HEK293T (cell line): ENCODE results near the gene DQX1.

Experiments
- CTCF ChIA-PET: fragments of 350-600 bp; formaldehyde crosslinking; extraction: SDS; loops from one replicate; lab custom pipeline; 2021; ENCODE audit warnings: antibody characterized with exemption, inconsistent platforms; lab: Yijun Ruan, JAX
- POLR2A ChIA-PET: fragments of 350-600 bp; formaldehyde crosslinking; extraction: SDS; loops from one replicate; lab custom pipeline; 2020; ENCODE audit warnings: antibody characterized with exemption, inconsistent platforms; lab: Yijun Ruan, JAX
- DNase-seq: peaks from one replicate; pipeline ENCODE4 v3.0.0; 2012; ENCODE audit warnings: mixed read lengths; ENCODE audit errors: extremely low spot score
- ARNT ChIP-seq: fragments of 450-650 bp; IDR thresholded peaks from 2 replicates; pipeline ENCODE4 v1.6.1; 2017; ENCODE audit warnings: mild to moderate bottlenecking
- BHLHE40 ChIP-seq: fragments of 450-650 bp; IDR thresholded peaks from 2 replicates; pipeline ENCODE4 v1.6.1; 2016; ENCODE audit warnings: mild to moderate bottlenecking, moderate library complexity, borderline replicate concordance
- CTBP1 ChIP-seq: fragments of 450-650 bp; IDR thresholded peaks from 2 replicates; pipeline ENCODE4 v1.6.1; 2016; ENCODE audit warnings: borderline replicate concordance
- ELF4 ChIP-seq: fragments of 450-650 bp; IDR thresholded peaks from 2 replicates; pipeline ENCODE4 v1.6.1; 2017; ENCODE audit warnings: antibody characterized with exemption
- FOXA1 ChIP-seq: fragments of 450-650 bp; IDR thresholded peaks from 2 replicates; pipeline ENCODE4 v1.6.1; 2016; ENCODE audit warnings: mild to moderate bottlenecking
- FOXK2 ChIP-seq: fragments of 450-650 bp; IDR thresholded peaks from 2 replicates; pipeline ENCODE4 v1.6.1; 2016; ENCODE audit warnings: mild to moderate bottlenecking
- FOXM1 ChIP-seq: fragments of 450-650 bp; IDR thresholded peaks from 2 replicates; pipeline ENCODE4 v1.6.1; 2017; ENCODE audit warnings: mild to moderate bottlenecking, borderline replicate concordance
- HDGF ChIP-seq: fragments of 450-650 bp; IDR thresholded peaks from 2 replicates; pipeline ENCODE4 v1.6.1; 2017; ENCODE audit warnings: antibody characterized with exemption, borderline replicate concordance
- L3MBTL2 ChIP-seq: fragments of 450-650 bp; conservative IDR thresholded peaks from 2 replicates; pipeline ENCODE4 v1.6.1; 2016; ENCODE audit warnings: mild to moderate bottlenecking
- LEF1 ChIP-seq: fragments of 450-650 bp; IDR thresholded peaks from 2 replicates; pipeline ENCODE4 v1.6.1; 2017; ENCODE audit warnings: mild to moderate bottlenecking, borderline replicate concordance
- NFRKB ChIP-seq: fragments of 450-650 bp; IDR thresholded peaks from 2 replicates; pipeline ENCODE4 v1.6.1; 2016; ENCODE audit warnings: mild to moderate bottlenecking, moderate library complexity
- PKNOX1 ChIP-seq: fragments of 450-650 bp; IDR thresholded peaks from 2 replicates; pipeline ENCODE4 v1.6.1; 2016
- SP1 ChIP-seq: fragments of 450-650 bp; IDR thresholded peaks from 2 replicates; pipeline ENCODE4 v1.6.1; 2017
- SUZ12 ChIP-seq: fragments of 450-650 bp; IDR thresholded peaks from 2 replicates; pipeline ENCODE4 v1.6.1; 2016; ENCODE audit warnings: mild to moderate bottlenecking
- TARDBP ChIP-seq: fragments of 450-650 bp; IDR thresholded peaks from 2 replicates; pipeline ENCODE4 v1.6.1; 2016
- ZNF384 ChIP-seq: fragments of 450-650 bp; IDR thresholded peaks from 2 replicates; pipeline ENCODE4 v1.6.1; 2016

DQX1 gene

DNA sequence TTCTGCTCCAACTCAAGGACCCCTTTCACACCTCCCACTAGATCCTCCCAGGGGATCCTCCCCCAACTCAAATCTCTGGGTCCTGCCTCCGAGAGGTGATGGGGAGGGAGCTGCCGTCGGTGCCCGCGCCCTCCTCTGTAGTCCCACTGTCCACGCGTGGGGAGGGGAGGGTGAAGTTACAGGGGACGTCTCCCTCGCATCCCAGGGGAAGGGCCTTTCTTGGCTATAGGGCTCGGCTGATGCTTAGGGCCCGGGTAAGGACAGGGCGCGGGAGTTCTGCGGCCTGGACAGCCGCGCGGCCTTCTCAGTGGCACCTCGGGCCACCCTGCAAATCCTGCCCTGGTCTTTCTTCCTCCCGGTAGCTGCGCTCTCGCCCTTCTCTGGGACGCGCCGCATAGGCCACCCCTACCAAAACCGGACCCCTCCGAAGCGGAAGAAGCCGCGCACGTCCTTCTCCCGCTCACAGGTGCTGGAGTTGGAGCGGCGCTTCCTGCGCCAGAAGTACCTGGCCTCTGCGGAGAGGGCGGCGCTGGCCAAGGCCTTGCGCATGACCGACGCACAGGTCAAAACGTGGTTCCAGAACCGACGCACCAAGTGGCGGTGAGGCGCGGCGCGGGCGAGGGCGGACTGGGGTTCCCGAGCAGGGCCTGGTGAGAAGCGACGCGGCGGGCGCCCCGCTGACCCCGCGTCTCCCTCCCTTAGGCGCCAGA, 10.6 kb downstream of the DQX1 start:
- POLR2A ChIA-PET, result no interaction called here
- CTCF ChIA-PET, result no interaction called here
- no peak for TF ChIP-seq CTBP1
- no peak for TF ChIP-seq SP1
- TF ChIP-seq HDGF, result no peak
- no peak for TF ChIP-seq L3MBTL2
- no peak for TF ChIP-seq SUZ12
- no peak for TF ChIP-seq FOXM1
- TF ChIP-seq FOXK2, result no peak
- TF ChIP-seq ELF4, result no peak
- no peak for TF ChIP-seq LEF1
- TF ChIP-seq ARNT, result no peak
- TF ChIP-seq ZNF384, result no peak
- TF ChIP-seq PKNOX1, result no peak
- TF ChIP-seq TARDBP, result no peak
- no peak for DNase-seq

DNA sequence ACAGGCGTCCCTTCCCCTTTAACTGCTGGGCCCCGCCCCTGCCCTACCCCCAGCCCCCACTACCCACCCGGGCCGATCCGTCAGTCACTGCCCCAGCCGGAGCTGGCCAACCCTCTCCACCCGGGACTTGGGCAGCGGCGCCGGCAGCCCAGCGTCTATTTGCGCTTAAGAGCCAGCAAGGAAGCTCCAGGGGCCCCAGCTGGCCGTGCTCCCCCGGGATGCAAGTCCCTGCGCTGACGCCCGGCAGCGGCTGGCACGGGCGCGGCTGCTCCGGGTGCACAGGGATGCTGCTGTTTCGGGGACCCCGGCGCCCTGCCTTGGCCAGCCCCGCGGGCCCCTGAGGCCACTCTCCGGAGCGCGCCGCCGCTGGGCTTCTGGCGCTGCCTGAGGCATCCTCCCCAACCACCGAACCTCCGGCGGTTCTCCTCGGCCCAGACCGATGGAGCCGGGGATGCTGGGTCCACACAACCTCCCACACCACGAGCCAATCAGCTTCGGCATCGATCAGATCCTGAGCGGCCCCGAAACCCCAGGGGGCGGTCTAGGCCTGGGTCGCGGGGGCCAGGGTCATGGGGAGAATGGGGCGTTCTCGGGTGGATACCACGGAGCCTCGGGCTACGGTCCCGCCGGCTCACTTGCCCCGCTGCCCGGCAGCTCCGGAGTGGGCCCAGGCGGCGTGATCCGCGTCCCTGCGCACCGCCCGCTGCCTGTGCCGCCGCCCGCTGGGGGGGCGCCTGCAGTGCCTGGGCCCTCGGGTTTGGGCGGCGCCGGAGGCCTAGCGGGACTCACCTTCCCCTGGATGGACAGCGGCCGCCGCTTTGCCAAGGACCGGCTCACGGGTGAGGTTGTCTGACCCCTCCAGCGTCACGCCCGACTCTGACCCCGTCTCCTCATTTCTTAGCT, 11.4 kb downstream of the DQX1 start, which contains the start of gene TLX2:
TLX2 (plus strand) TSS at position 83 of the 903 bp plus-strand sequence; CDS start at position 440, 357 bp downstream.
- POLR2A ChIA-PET, result no interaction called here
- no peak for DNase-seq
- CTCF ChIA-PET, result no interaction called here
- no peak for TF ChIP-seq CTBP1
- TF ChIP-seq SUZ12, result no peak

GRCh38 chr2:74513605-74514367, 12.2 kb downstream of the DQX1 start:
- TF ChIP-seq SUZ12, result no peak
- no peak for TF ChIP-seq ZNF384
- ChIA-PET POLR2A (interaction anchor here (1.4 kb wide), 1 partner anchor 16 kb away, joined by 4 read pairs; the partner anchor contains the start of genes AUP1 and HTRA2), CTCF (no interaction called here)
- DNase-seq, result no peak

DNA sequence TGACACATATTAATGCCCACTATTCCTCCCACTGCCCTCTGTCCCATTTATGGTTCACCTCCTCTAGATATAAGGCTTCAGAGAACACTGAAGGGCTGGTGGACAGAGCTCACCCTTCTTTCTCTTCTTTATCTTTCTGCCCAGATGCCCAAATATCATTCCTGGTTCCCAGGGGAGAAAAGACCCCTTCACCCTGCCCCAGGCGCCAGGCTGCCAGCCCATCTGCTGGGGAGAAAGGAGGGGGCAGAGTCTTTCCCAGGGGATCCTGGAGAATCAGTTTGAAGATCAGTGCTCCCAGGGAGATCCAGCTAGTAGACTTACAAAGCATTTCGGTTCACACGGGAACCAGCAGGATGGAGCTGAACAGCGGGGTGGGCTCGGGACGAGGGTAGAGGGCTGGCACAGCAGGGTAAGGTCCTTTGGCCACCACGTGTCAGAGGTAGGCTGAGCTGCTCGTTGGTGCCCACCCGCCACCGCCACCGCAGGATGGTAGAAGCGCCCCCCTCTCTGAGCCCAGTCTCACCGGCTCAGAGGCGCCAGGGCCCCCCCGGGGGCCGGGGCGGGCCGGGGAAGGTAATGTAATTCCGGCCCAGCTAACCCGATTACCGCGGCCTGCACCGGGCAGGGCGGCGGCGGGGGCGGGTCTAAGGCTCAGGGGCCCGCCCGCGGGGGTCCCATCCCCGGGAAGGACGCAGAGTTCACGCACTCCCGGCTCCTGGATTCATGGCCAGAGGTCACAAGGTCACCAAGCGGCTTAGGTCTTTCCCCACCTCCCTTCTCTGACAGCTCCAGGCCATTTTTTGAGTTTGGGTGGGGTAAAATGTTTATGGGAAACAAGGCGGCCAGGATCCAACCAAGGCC, 13.1 kb downstream of the DQX1 start:
- CTCF ChIA-PET, result no interaction called here
- TF ChIP-seq L3MBTL2 (no peak), ARNT (no peak), CTBP1 (no peak)
- POLR2A ChIA-PET, result interaction anchor here (1.4 kb wide), 1 partner anchor 17 kb away, joined by 4 read pairs; the partner anchor contains the start of genes AUP1 and HTRA2
- DNase-seq, result no peak

DNA sequence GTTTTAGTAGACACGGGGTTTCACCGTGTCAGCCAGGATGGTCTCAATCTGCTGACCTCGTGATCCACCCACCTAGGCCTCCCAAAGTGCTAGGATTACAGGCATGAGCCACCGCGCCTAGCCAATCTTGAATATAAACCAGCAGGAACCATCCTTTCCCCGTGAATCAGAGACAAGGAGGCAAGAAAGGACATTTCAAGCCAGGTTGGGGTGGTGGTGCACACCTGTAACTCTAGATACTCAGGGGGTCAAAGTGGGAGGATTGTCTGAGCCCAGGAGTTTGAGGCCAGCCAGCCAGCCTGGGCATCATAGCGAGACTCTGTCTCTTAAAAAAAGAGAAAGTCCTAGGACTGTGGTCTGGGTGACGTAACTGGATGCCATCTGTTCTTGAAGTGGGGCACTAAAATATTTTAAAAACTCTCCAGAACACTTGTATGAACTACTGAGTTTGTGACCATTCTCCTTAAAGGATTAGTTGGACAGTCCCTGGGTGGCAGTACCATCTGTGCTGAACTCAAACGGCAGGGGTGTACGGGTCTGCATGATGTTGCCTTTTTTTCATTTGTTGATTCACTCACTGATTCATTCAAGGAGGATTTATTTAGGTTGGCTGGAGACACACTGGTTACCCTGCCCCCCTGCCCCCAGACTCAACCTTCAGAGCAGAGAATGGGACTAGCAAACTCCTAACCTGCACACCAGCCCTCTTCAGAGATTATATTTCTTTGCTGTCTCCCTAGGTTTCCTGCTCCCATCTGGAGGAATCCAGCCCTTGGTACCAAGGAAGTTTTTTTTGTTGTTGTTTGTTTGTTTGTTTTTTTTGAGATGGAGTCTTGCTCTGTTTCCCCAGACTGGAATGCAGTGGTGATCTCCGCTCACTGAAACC, 14.7 kb downstream of the DQX1 start:
- ChIA-PET POLR2A (interaction anchor here (6.4 kb wide), 1 partner anchor 18 kb away, joined by 70 read pairs; the partner anchor contains the start of genes AUP1, DQX1 and HTRA2), CTCF (interaction anchor here (0.7 kb wide), 1 partner anchor 1078 kb away, joined by 5 read pairs; no protein-coding TSS in a partner anchor)
- TF ChIP-seq BHLHE40 (no peak), SP1 (no peak), L3MBTL2 (no peak), FOXA1 (no peak), PKNOX1 (no peak), SUZ12 (no peak), ELF4 (no peak), CTBP1 (no peak), ZNF384 (no peak), TARDBP (no peak), LEF1 (no peak), HDGF (no peak), FOXK2 (no peak), FOXM1 (no peak), NFRKB (no peak), ARNT (no peak)
- no peak for DNase-seq
